Myocyte (in vitro differentiated cells): ENCODE results near the gene CAMK2G. TPM values are rescaled to one million over a fixed set of nuclear protein-coding genes. Genes with fewer than 3 reads are reported as not detected.
A peak's percentile ranks its signal among the peaks of the same experiment; 100 is the strongest.
"Not testable (repeated sequence)": the region's sequence is repeated elsewhere in the genome, so short reads cannot be mapped to it uniquely, and the experiment has no call there.

Experiments
- DNase-seq: peaks from one replicate; pipeline ENCODE4 v3.0.0-alpha.2; 2012; ENCODE audit warnings: low read depth
- total RNA-seq: library from RNA; depleted of rRNA; stranded (reverse); fragments of >200 nt; gene quantifications from 2 replicates; pipeline ENCODE4 v1.2.3, GENCODE V29; 2014

Gene CAMK2G
- total RNA-seq, 1 donor from 2014 or later = 32.8 TPM

- no peak for DNase-seq
Observed at GRCh38 chr10:73797324-73798025, 76.9 kb downstream of the CAMK2G start.

GRCh38 chr10:73796766-73797165, 77.6 kb downstream of the CAMK2G start:
- no peak for DNase-seq

GRCh38 chr10:73796035-73796434, 78.3 kb downstream of the CAMK2G start:
- DNase-seq = not testable (repeated sequence)

- not testable (repeated sequence) for DNase-seq
Observed at GRCh38 chr10:73795491-73795890, 78.9 kb downstream of the CAMK2G start.

GRCh38 chr10:73793456-73793855, 80.9 kb downstream of the CAMK2G start:
- no peak for DNase-seq

GRCh38 chr10:73791871-73792400, 82.4 kb downstream of the CAMK2G start:
- DNase-seq = no peak

- no peak for DNase-seq
Observed at GRCh38 chr10:73790886-73791625, 83.3 kb downstream of the CAMK2G start.

- no peak for DNase-seq
Observed at GRCh38 chr10:73789659-73790055, 84.7 kb downstream of the CAMK2G start.

- no peak for DNase-seq
Observed at GRCh38 chr10:73788864-73789658, 85.3 kb downstream of the CAMK2G start.

GRCh38 chr10:73787031-73787800, 87.1 kb downstream of the CAMK2G start:
- DNase-seq = not testable (repeated sequence)

- no peak for DNase-seq
Observed at GRCh38 chr10:73786512-73786885, 87.9 kb downstream of the CAMK2G start.

- DNase-seq = peak; percentile 59
Observed at GRCh38 chr10:73785721-73786511, 88.4 kb downstream of the CAMK2G start.

GRCh38 chr10:73785211-73785720, 89.1 kb downstream of the CAMK2G start, which contains the start of gene ZSWIM8:
TSS of gene ZSWIM8 (plus strand) at chr10:73785606. CDS start at chr10:73785879, 273 bp downstream.
- DNase-seq = peak; percentile 96

GRCh38 chr10:73782749-73783085, 91.6 kb downstream of the CAMK2G start:
- DNase-seq = no peak

- peak; percentile 91 for DNase-seq
Observed at GRCh38 chr10:73781879-73782748, 92.2 kb downstream of the CAMK2G start, which contains the start of gene CHCHD1. TSS of gene CHCHD1 (plus strand) at chr10:73782048. CDS start at chr10:73782076, 28 bp downstream.

- DNase-seq = no peak
Observed at GRCh38 chr10:73781548-73781878, 92.8 kb downstream of the CAMK2G start.

GRCh38 chr10:73780966-73781365, 93.4 kb downstream of the CAMK2G start:
- no peak for DNase-seq

GRCh38 chr10:73780301-73780700, 94.1 kb downstream of the CAMK2G start:
- DNase-seq = peak; percentile 64
